Liver (tissue), 9 donors: Measurements from ENCODE around the gene ACSBG1. TPM values are rescaled to one million over a fixed set of nuclear protein-coding genes. Genes with fewer than 3 reads are reported as not detected.
A peak's percentile ranks its signal among the peaks of the same experiment; 100 is the strongest.

Experiments
- DNase-seq: peaks from one replicate; pipeline ENCODE4 v3.0.0-alpha.2; 2017; ENCODE audit warnings: low spot score
- H3K27ac ChIP-seq, 2 donors: one replicate each; pipeline ENCODE4 v1.7.0; 2013; ENCODE audit warnings: inconsistent platforms in 2 of 2, low read length in 2 of 2, control low read depth in 1 of 2, low read depth in 1 of 2, mild to moderate bottlenecking in 1 of 2
- H3K27me3 ChIP-seq, 4 donors: one replicate each; pipeline versions ENCODE4 v1.6.1 to v1.7.0; 2013; ENCODE audit warnings: low read length in 3 of 4, inconsistent platforms in 1 of 4, mild to moderate bottlenecking in 1 of 4, moderate library complexity in 1 of 4; ENCODE audit not compliant: control insufficient read depth in 4 of 4, insufficient read depth in 4 of 4
- H3K36me3 ChIP-seq, 4 donors: one replicate each; pipeline versions ENCODE4 v1.6.1 to v1.7.0; 2013; ENCODE audit warnings: low read length in 3 of 4, mild to moderate bottlenecking in 3 of 4, low read depth in 1 of 4, moderate library complexity in 1 of 4; ENCODE audit not compliant: control insufficient read depth in 4 of 4, insufficient read depth in 3 of 4
- H3K4me1 ChIP-seq, 4 donors: one replicate each; pipeline versions ENCODE4 v1.6.1 to v1.7.0; 2013; ENCODE audit warnings: low read length in 3 of 4, mild to moderate bottlenecking in 3 of 4, moderate library complexity in 1 of 4; ENCODE audit not compliant: control insufficient read depth in 4 of 4, insufficient read depth in 4 of 4
- H3K4me3 ChIP-seq, 3 donors: one replicate each; pipeline versions ENCODE4 v1.6.1 to v1.7.0; 2013; ENCODE audit warnings: low read length in 3 of 3, control low read depth in 1 of 3, low read depth in 1 of 3, mild to moderate bottlenecking in 1 of 3
- H3K9ac ChIP-seq, 2 donors: one replicate each; pipeline ENCODE4 v1.7.0; 2013; ENCODE audit warnings: low read length in 2 of 2, mild to moderate bottlenecking in 2 of 2, moderate library complexity in 2 of 2, control low read depth in 1 of 2, low read depth in 1 of 2
- H3K9me3 ChIP-seq, 4 donors: one replicate each; pipeline versions ENCODE4 v1.6.1 to v1.7.0; 2013; ENCODE audit warnings: low read length in 3 of 4; ENCODE audit not compliant: control insufficient read depth in 4 of 4
- EGR1 ChIP-seq, 2 donors: IDR thresholded peaks; 2 replicates each; pipeline ENCODE4 v1.6.1; 2016 to 2018; ENCODE audit warnings: antibody characterized with exemption in 2 of 2, low read depth in 2 of 2
- FOXA1 ChIP-seq: IDR thresholded peaks from 2 replicates; pipeline ENCODE4 v1.6.1; 2016; ENCODE audit warnings: antibody characterized with exemption
- FOXA2 ChIP-seq: IDR thresholded peaks from 2 replicates; pipeline ENCODE4 v1.6.1; 2016; ENCODE audit warnings: antibody characterized with exemption
- GABPA ChIP-seq, 2 donors: IDR thresholded peaks in 1 of 2; conservative IDR thresholded peaks in 1 of 2; 2 replicates each; pipeline ENCODE4 v1.6.1; 2016; ENCODE audit warnings: antibody characterized with exemption in 2 of 2, mild to moderate bottlenecking in 1 of 2, moderate library complexity in 1 of 2
- HNF4A ChIP-seq, 2 donors: conservative IDR thresholded peaks; 2 replicates each; pipeline ENCODE4 v1.6.1; 2016; ENCODE audit warnings: antibody characterized with exemption in 2 of 2, mild to moderate bottlenecking in 2 of 2
- HNF4G ChIP-seq: IDR thresholded peaks from 2 replicates; pipeline ENCODE4 v1.6.1; 2016; ENCODE audit warnings: antibody characterized with exemption
- JUND ChIP-seq, 2 donors: IDR thresholded peaks; 2 replicates each; pipeline ENCODE4 v1.6.1; 2016; ENCODE audit warnings: antibody characterized with exemption in 2 of 2
- NR2F2 ChIP-seq: IDR thresholded peaks from 2 replicates; pipeline ENCODE4 v1.6.1; 2016; ENCODE audit warnings: antibody characterized with exemption
- RAD21 ChIP-seq, 2 donors: IDR thresholded peaks; 2 replicates each; pipeline ENCODE4 v1.6.1; 2016; ENCODE audit warnings: antibody characterized with exemption in 2 of 2, mild to moderate bottlenecking in 2 of 2
- REST ChIP-seq: IDR thresholded peaks from 2 replicates; pipeline ENCODE4 v1.6.1; 2016; ENCODE audit warnings: antibody characterized with exemption, mild to moderate bottlenecking
- RXRA ChIP-seq, 2 donors: IDR thresholded peaks; 2 replicates each; pipeline ENCODE4 v1.6.1; 2017 to 2018; ENCODE audit warnings: antibody characterized with exemption in 2 of 2, mild to moderate bottlenecking in 1 of 2
- SP1 ChIP-seq: IDR thresholded peaks from 2 replicates; pipeline ENCODE4 v1.6.1; 2018; ENCODE audit warnings: antibody characterized with exemption, mild to moderate bottlenecking
- TAF1 ChIP-seq: conservative IDR thresholded peaks from 2 replicates; pipeline ENCODE4 v1.6.1; 2016; ENCODE audit warnings: antibody characterized with exemption, mild to moderate bottlenecking
- YY1 ChIP-seq: IDR thresholded peaks from 2 replicates; pipeline ENCODE4 v1.6.1; 2016; ENCODE audit warnings: antibody characterized with exemption, mild to moderate bottlenecking
- ZBTB33 ChIP-seq: IDR thresholded peaks from 2 replicates; pipeline ENCODE4 v1.6.1; 2016; ENCODE audit warnings: antibody characterized with exemption
- WGBS: extraction: QIAGEN DNeasy Blood & Tissue Kit; methylation state at CpG from one replicate; pipeline ENCODE4 v1.1.7; 2013; 5-methylcytosine and 5-hydroxymethylcytosine counted together
- polyA plus RNA-seq, 2 donors: library from polyadenylated mRNA; stranded (reverse) in 1 of 2; unstranded in 1 of 2; fragments of 200-250 nt in 1 of 2; fragments of >200 nt in 1 of 2; fragmentation: Nextera tagmentation in 1 of 2; extraction: Ambion mirVana in 1 of 2; gene quantifications; one replicate each; pipeline versions ENCODE4 v1.2.1 to v1.2.3, GENCODE V29; 2013 to 2015
- total RNA-seq, 2 donors: library from RNA; depleted of rRNA; stranded (reverse); fragments of >200 nt; gene quantifications; one replicate each; pipeline ENCODE4 v1.2.3, GENCODE V29; 2014
- TF ChIP-seq, protein P1 (sequence below): IDR thresholded peaks from 2 replicates; pipeline ENCODE4 v1.6.1; 2016; ENCODE audit warnings: antibody characterized with exemption
- TF ChIP-seq, protein P2 (sequence below): IDR thresholded peaks from 2 replicates; pipeline ENCODE4 v1.6.1; 2016; ENCODE audit warnings: antibody characterized with exemption
- TF ChIP-seq, protein P3 (sequence below): fragments of 150-350 bp; IDR thresholded peaks from 2 replicates; pipeline ENCODE4 v1.5.1; 2017; ENCODE audit warnings: improper control_type of control experiment, low read depth, low read length; ENCODE audit not compliant: missing input control
- donor health status: healthy.
- donor health status: healthy.
- donor health status: healthy.
- donor health status: healthy.
- donor health status: healthy.

ACSBG1 gene
- total and polyA plus RNA-seq, 4 donors: under 0.01 to 3.8 (median 0.15) TPM

DNA sequence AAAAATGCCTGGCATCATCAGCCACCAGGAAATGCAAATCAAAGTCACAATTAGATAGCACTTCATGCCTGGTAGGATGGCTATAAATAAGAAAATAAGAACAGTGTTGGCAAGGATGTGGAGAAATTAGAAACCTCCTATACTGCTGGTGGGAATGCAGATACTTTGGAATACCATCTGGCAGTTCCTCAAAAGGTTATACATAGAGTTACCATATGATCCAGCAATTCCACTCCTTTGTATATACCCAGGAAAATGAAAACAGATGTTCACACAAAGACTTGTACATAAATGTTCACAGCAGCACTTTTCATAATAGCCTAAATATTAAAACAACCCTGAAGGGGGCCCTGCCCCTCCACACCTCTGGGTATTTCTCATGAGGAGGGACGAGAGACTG, 13.7 kb downstream of the ACSBG1 start:
- H3K9me3 ChIP-seq: peaks cover 0 to 1% (median 0%) of the 10 kb centered on the region in 4 donors
- H3K27me3 ChIP-seq: no peaks in the 10 kb centered on the region
- WGBS: 92% methylated on average over 1 of the region's 1 CpG
- DNase-seq: no peak
- no peak overlapping the region for H3K27ac ChIP-seq
- H3K4me3 ChIP-seq: no peak overlapping the region
- H3K4me1 ChIP-seq: peaks cover 6 to 13% (median 10%) of the 10 kb centered on the region in 4 donors
- no peak for TF ChIP-seq EGR1 (IDR thresholded peaks at IDR 0.05; ENCODE audit: low read depth in 2 of 2)
- no peak for TF ChIP-seq JUND (IDR thresholded peaks at IDR 0.05)
- TF ChIP-seq ZBTB33: no peak
- no peak for TF ChIP-seq FOXA1
- TF ChIP-seq, protein P1, sequence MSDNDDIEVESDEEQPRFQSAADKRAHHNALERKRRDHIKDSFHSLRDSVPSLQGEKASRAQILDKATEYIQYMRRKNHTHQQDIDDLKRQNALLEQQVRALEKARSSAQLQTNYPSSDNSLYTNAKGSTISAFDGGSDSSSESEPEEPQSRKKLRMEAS: no peak
- TF ChIP-seq, protein P2, sequence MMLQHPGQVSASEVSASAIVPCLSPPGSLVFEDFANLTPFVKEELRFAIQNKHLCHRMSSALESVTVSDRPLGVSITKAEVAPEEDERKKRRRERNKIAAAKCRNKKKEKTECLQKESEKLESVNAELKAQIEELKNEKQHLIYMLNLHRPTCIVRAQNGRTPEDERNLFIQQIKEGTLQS: no peak
- no peak for TF ChIP-seq NR2F2
- no peak for TF ChIP-seq RXRA (IDR thresholded peaks at IDR 0.05)
- no peak for TF ChIP-seq HNF4G
- H3K36me3 ChIP-seq: no peaks in the 10 kb centered on the region
- no peak overlapping the region for H3K9ac ChIP-seq

- 74% methylated on average over 7 of the region's 7 CpGs for WGBS
- DNase-seq: no peak
These were observed 17.9 kb downstream of the ACSBG1 start for GRCh38 chr15:78216276-78217104.

More at GRCh38 chr15:78216276-78217104, 17.9 kb downstream of the ACSBG1 start:
- Histone ChIP-seq H3K27ac (no peak overlapping the region), H3K27me3 (no peaks in the 10 kb centered on the region), H3K9ac (no peak overlapping the region), H3K4me1 (peaks cover 6 to 14% (median 10%) of the 10 kb centered on the region in 4 donors), H3K9me3 (no peaks in the 10 kb centered on the region), H3K4me3 (no peak overlapping the region), H3K36me3 (no peaks in the 10 kb centered on the region)
- TF ChIP-seq SP1: peak; percentile 57
- peak; percentile 41 for TF ChIP-seq REST
- TF ChIP-seq ZBTB33: no peak
- no peak for TF ChIP-seq NR2F2
- TF ChIP-seq FOXA2: peak; percentile 48
- no peak for TF ChIP-seq TAF1
- TF ChIP-seq FOXA1: peak; percentile 41
- no peak for TF ChIP-seq GABPA (IDR thresholded peaks at IDR 0.05 in 1 of 2, conservative IDR thresholded peaks at IDR 0.05 in 1 of 2)
- TF ChIP-seq RXRA (IDR thresholded peaks at IDR 0.05): peak; percentile 64 to 95
- TF ChIP-seq RAD21 (IDR thresholded peaks at IDR 0.05): peak in 1 of 2 donors; percentile 27
- TF ChIP-seq, protein P3, sequence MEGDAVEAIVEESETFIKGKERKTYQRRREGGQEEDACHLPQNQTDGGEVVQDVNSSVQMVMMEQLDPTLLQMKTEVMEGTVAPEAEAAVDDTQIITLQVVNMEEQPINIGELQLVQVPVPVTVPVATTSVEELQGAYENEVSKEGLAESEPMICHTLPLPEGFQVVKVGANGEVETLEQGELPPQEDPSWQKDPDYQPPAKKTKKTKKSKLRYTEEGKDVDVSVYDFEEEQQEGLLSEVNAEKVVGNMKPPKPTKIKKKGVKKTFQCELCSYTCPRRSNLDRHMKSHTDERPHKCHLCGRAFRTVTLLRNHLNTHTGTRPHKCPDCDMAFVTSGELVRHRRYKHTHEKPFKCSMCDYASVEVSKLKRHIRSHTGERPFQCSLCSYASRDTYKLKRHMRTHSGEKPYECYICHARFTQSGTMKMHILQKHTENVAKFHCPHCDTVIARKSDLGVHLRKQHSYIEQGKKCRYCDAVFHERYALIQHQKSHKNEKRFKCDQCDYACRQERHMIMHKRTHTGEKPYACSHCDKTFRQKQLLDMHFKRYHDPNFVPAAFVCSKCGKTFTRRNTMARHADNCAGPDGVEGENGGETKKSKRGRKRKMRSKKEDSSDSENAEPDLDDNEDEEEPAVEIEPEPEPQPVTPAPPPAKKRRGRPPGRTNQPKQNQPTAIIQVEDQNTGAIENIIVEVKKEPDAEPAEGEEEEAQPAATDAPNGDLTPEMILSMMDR: no peak
- TF ChIP-seq, protein P1: no peak
- TF ChIP-seq EGR1 (IDR thresholded peaks at IDR 0.05; ENCODE audit: low read depth in 2 of 2): peak in 1 of 2 donors; percentile 21
- TF ChIP-seq HNF4G: peak; percentile 14
- TF ChIP-seq JUND (IDR thresholded peaks at IDR 0.05): peak; percentile 21 to 83
- TF ChIP-seq, protein P2: no peak
- peak; percentile 83 to 94 for TF ChIP-seq HNF4A (conservative IDR thresholded peaks at IDR 0.05)
- TF ChIP-seq YY1: peak; percentile 41
